Measurements from ENCODE around the gene WSB2.
A peak's percentile ranks its signal among the peaks of the same experiment; 100 is the strongest.
"Not testable (repeated sequence)": the region's sequence is repeated elsewhere in the genome, so short reads cannot be mapped to it uniquely, and the experiment has no call there.

The WSB2 gene

DNA sequence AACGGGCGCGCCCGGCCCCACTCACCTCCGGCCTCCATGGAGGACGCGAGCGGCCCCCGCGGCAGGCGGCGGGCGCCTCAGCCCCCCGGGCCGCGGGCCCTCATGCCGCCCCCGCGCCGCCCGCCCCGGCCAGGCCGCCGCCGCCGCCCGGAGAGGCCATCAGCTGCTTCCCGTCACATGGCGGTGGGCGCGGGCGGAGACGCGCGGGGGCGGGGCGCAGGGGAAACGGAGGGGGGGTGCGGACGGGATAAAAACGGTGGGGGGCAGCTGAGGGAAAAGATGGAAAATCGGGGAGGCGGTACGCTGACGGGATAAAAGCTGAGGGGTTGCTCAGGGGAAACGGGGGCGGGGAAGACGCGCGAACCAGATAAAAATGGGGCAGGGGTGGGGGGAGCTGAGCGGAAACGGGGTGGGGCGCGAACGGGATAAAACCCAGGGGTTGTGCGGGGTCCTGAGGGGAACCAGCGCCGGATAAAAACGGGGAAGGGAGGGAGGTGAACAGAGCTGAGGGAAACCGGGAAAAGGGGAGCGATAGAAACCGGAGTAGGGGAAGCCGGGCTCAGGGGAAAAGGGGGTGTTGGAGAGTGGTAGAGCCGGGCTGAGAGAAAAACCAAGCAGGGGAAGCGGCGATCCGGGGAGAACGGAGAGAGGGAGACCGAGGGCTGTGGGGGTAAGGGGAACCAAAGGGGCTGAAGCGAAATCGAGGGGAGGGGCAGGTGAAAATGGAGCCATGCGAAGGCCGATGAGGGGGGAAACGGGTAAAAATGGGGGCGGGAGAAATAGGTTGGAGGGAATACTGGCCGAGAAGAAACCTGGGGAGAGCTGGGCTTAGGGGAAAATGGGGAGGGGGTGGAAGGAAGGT lies at the start of gene WSB2:
Gene WSB2, minus strand, starts transcription at position 169 of the 862 bp plus-strand sequence. Its CDS starts 131 bp downstream, at position 38.
- peak in 1 of 2 experiments; percentile 16 for DNase-seq

DNA sequence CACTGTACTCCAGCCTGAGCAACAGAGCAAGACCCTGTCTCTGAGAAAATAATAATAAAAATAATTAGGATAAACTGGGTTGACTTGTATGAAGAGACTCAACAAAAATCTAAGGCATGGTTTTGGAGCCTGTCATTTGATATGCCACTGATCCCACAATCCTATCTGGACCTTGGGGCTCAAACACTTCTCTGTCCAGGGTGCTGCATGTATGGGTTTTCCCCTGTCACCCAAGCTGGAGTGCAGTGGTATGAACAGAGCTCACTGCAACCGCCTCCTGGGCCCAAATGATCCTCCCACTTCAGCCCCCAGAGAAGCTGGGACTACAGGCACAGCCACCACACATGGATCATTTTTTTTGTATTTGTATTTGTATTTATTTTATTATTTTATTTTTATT lies 48.1 kb upstream of the WSB2 start:
- DNase-seq = no peak

DNA sequence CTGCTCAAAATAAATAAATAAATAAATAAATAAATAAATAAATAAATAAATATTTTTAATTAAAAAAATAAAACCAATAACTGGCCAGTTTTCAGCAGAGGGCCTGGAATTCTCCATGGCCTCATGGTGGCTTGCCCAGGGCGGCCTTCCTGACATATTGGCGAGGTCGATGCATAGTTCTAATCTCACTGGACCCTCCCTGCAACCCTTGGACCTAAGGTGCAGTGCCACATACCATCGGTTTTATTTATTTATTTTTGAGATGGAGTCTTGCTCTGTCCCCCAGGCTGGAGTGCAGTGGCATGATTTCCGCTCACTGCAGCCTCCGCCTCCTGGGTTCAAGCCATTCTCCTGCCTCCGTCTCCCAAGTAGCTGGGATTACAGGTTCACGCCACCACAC lies 46.7 kb upstream of the WSB2 start:
- no peak for DNase-seq

DNA sequence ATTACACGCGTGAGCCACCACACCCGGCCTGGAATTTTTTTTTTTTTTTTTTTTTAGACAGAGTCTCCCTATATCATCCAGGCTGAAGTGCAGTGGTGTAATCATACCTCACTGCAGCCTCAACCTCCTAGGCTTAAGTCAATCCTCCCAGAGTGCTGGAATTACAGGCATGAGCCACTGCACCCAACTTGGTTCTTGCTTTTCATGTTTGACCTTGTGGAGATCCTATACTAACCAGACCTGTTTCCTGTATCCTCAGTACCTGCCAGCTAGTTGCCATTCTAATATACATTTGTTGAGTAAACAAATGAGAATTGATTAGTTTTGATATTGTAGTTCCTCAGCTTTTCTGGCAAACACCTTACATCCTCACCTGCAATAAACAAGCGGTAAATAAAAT lies 46.0 kb upstream of the WSB2 start:
- no peak for DNase-seq

DNA sequence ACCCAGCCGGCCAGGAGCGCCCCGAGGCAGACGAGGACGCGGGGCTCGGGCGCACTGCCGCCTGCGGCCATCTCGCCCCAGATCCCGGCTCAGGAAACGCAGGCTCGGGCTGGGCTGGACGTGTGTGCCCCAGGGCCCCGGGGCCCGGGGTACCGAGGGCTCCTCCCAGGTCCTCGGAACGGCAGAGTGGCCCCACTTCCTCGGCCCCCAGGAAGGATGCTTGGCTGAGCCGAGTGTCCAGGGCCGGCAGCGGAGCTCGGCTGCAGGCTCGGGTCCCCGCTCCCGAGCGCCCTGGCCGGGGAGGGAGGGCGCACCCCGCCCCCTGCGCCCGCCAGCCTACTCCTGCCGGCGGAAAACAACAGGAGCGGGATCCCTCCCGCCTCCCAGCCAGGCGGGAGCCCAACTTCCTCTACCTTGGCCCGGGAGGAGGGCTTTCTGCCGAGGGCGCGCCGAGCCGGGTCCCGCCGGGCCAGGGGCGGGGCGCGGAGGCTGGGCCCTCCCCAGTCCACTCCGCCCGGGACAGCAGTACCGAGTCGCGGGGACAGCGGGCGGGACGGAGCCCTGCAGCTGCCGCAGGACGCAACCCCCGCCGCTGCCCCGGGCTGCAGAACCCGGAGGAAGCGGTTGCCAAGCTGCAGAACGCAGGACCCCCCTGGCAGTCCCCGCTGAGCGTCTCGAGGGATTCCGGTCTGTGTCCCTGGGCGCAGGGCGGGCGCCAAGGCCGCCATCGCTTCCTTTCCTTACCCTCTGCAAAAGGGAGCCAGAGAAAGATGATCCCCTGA lies 42.8 kb upstream of the WSB2 start, which contains the start of gene VSIG10:
Gene VSIG10, minus strand, starts transcription at position 411 of the 782 bp plus-strand sequence. Its CDS starts 340 bp downstream, at position 71.
- DNase-seq = peak in 1 of 2 experiments; percentile 54

DNA sequence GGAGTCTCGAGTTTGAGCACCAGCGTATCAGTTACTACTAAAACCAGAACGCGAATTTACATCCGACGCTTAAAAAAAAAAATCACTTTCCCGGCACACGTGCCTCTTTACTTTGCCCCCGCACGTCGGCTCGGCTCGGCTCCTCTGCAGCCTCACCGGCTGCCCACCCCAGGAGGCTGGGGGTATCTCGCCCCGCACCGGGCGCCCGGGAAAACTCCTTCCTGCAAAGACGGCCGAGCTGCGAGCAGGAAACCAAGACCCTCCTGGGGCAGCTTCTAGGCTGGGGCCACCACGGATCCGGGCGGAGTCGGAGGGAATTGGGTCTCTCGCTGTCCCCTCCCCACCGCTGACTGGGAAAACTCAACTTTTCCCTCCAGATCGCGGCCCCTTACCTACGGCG lies 42.2 kb upstream of the WSB2 start:
- DNase-seq = no peak

DNA sequence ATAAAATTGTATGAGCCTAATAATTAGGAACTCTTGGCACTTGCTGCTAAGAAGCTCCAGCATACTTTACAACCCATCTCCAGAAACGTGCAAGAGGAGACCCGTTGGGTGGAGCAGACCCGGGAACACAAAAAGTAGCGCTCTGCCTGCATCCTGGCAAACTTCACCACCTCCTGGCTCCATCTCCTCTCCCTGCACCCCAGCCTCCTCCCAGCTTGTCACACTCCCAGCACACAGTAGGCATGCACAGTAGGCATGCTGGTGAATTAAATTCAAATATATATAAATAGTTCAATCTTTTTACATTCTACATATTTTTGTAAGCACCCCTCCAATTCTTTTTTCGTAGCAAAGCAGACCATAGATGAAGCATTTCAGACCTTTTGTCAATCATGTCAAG lies 41.6 kb upstream of the WSB2 start:
- no peak for DNase-seq

DNA sequence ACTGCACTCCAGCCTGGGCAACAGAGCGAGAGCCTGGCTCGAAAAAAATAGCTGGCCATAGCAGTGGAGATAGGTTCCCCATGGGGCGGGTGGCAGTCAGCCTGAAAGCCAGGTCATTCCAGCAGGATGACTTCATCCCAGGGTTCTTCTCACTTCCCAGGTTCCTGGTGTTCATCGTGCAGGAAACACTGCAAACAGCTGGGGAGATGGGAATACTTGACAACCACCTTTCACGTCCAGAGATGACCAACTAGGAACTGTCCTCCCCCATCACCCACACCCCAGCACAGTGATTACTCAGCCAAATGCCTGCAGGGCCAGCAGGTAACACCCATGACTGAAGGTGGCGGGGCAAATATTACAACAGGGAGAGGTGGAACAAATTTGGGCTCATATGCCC lies 41.1 kb upstream of the WSB2 start:
- no peak for DNase-seq

DNA sequence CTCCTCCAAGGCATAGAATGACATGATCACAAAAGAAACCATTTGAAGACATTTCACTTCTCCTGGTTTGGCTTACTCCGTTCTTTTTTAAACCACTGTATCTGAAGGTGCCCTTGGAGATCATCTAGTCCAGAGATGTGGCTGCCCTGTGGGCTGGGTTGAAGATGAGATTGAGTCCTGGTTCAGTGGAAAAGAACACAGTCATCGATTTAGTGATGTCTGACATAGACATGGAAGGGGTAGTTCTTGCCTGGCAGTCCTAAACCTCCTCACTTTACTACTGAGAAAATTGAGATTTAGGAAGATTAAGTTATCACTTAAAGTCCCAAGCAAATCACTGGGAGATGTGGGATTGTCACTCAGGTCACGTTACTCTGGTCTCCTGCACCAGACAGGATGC lies 40.1 kb upstream of the WSB2 start:
- DNase-seq = no peak

DNA sequence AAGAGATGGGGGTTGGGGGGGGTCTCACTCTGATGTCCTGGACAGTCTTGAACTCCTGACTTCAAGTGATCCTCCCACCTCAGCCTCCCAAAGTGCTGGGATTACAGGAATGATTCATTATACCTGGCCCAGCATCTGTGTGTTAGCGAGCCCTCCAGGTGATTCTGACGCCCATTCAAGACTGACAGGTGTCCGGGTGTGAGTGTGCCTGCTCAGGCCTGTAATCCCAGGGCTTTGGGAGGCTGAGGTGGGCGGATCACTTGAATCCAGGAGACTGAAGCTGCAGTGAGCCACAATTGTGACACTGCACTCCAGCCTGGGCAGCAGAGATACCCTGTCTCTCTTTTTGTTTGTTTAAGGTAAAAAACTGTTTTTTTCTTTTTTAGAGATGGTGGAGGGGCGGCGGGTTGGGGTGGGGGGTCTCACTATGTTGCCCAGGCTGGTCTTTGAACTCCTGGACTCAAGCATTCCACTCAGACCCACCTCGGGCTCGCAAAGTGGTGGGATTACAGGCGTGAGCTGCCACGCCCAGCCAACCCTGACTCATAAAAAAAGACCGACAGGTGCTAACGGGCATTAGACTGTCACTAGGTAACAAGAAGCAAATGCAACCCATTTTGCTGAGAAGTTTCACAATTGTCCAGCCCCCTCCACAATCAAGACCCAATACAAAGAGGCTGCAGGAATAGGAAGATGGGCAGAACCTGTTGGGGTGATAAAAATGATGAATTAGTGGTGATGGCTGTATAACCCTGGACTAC lies 38.1 kb upstream of the WSB2 start:
- no peak for DNase-seq

DNA sequence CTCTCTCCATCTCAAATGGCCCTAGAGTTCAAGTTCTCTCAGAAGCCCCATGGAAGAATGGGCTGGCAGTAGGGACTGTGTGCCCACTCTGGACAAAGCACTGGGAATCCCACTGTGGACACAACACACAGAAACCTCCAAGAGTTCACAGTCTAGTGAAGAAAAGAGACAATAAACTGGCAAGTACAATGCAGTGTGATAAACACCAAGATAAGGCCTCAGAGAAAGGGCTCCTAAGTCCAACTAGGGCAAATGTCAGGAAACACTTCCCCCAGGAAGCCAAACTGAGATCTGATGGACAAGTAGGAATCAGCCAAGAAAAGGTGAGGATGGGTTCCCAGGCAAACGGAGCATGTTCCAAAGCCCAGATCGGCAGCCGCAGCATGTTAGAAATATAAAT lies 37.4 kb upstream of the WSB2 start:
- no peak for DNase-seq

DNA sequence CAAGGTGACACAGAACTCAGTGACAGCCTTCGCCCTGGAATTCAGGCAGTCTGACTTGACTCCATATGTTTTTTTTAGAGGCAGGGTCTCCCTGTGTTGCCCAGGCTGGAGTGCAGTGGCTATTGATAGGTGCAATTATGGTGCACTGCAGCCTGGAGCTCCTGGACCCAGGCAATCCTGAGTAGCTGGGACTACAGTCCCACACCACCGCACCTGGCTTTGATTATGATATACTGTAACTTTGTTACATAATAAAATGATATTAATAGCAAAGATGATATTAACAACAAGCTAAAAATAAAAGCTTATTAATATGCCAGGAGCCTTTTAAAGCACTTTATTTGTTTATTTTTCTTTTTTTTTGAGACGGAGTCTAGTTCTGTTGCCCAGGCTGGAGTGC lies 33.1 kb upstream of the WSB2 start:
- DNase-seq = no peak

DNA sequence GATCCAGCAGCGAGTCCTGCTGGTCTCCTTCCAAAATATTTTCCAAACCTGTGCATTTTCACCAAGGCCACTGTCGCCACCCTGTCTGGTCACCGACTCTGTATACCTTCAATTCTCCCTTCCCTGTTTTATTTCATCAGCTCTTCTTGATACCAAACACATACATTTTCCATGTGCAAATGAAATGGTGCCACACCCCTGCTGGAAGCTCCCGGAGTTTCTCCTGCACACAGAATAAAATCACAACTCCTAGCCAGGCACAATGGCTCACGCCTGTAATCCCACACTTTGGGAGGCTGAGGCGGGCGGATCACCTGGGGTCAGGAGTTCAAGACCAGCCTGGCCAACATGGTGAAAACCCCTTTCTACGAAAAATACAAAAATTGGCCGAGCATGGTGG lies 28.8 kb upstream of the WSB2 start:
- DNase-seq = no peak

DNA sequence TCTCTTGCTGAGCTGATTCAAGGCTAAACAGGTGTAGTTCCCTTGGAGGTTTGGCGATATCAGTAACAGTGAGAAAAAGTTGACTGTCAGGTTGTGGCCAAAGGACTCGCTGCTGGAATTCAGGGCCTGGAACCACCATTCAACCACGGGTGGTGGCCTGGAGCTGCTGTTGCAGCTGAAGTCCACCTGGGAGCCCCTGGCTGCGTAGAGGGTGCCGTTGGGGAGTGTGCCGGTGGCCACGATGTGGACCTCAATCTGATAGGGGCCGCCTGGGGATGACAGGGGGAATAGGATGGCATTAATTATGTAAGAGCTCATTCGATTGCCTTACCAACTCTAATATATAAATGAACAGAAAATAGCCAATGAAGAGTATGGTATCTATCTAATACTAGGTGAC lies 21.2 kb upstream of the WSB2 start:
- no peak for DNase-seq

DNA sequence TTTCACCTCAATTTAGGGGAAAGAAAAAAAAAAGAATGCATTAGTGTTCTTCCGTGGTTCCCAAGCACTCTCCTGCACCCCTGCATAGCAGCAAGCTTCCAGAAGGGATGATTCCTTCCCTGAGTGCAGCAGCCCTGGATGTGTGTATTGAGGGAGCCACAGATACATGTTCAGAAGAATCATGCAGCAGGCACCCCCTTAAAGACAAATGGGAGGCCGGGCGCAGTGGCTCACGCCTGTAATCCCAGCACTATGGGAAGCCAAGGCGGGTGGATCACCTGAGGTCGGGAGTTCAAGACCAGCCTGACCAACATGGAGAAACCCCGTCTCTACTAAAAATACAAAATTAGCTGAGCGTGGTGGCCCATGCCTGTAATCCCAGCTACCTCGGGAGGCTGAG lies 20.5 kb upstream of the WSB2 start:
- DNase-seq = not testable (repeated sequence)

DNA sequence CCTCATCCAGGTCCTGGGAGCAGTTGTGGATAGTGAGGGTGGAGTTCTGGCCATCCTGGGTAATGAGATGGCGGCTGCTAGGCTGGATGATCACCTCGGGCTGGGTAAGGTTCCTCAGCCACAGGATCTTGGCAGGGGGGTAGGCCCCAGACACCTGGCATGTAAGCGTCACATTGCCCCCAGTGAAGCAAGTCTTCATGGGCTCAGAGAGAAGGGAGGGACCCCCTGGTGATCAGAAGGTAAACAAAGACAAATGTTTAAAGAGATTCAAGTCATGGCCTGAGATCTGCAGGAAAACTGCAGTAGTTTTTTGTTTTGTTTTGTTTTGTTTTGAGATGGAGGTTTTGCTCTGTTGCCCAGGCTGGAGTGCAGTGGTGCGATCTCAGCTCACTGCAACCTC lies 12.8 kb upstream of the WSB2 start:
- DNase-seq = no peak

DNA sequence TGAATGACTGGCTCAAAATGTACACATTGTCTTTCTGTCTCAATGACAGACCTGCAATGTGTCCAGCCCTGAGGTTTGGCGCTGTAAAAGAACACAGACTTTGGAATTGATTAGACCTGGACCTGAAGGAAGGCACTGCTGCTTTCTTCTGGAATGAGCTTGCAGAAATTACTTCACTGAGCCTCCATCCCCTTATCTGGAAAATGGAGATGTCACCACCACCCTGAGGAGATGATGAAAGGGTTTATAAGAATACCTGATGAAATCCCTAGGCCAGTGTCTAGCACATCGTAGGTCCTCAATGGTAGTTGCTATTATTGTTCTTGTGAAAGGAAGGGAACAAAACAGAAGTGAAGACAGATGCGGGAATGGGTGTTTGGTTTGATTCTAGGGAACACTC lies 9.7 kb upstream of the WSB2 start:
- no peak for DNase-seq

DNA sequence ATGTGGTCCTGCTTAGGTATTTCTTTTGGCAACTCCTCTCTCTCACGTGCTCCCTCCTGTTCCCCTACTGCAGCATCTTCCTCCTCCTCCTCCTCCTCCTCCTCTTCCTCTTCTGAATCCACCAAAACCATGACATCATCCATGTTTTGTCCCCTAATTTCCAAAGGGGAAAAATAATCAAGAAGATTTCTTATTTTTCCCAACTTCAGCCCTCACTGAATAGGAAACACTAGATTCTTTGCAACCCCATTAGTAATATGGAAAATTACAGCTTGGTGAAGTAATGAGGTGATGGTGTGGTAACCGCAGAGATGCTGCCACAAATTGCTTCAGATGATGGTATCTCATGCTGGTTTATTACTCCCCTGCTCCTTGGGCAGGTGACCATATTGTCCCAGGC lies 7.5 kb upstream of the WSB2 start:
- DNase-seq = no peak

DNA sequence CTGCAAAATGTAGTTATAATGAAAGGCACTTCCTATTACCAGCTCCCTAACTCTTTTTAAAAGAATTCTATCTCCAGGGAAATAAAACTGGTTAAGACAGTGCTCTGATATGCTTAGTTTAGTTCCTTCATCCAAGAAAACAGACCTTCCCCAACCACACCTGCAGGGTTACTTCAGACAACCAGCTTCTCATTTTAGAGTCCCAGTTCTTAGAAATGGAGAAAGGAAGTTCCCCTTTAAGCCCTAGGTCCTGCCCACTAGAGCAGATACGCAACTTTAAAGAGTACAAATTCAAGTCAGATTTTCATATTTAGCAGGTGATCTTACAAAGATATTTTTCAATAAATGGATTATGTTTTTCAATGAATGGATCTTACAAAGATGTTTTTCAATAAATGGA lies 4.4 kb upstream of the WSB2 start:
- no peak for DNase-seq

DNA sequence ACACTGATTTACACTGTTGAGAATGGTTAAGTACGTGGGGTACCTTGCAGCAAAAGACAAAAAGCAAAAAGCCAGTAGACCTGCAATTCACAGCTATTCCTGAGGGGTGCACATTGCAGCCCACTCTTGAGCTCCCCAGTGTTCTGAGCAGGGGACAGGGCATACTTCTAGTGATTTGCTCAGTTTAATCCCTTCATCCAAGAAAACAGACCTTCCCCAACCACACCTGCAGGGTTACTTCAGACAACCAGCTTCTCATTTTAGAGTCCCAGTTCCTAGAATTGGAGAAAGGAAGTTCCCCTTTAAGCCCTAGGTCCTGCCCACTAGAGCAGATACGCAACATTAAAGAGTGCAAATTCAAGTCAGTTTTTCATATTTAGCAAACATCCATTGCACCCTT lies 3.6 kb upstream of the WSB2 start:
- no peak for DNase-seq

DNA sequence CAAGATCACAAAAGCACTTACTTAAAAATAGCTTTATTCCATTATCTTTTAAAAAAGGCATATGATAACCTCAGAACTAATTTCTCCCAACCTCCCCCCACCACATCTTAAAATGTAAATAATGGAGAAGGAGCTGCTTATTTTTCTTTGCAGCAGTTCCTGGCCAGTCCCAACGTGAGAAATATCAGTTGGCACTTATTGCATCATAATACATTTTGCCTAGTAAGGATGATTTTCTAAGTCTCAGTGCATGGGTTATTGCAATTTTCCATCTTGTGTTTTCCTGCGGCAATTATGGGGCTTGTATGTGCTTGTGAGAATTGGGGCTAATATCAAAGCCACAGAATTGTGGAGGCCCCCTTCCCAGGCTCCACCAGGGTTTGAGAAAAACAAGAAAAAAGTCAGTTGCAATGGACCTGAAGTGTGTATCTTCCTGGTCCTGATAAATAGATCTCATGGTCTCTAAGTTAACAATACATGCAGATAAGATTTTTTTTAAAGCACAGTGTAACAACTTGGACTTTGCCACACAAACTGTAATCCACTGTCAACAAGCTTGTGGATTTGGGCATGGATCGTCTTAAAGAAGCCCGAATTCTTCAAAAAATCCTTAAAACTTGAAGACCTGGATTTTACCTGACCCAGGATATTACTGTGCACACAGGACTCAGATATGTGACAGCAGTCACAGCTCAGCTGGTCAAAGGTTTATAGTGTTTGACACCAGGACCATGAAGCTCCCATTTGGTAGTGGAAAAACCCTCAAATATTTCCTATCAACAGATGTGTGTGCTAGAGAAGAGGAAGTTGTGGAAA lies 2.8 kb upstream of the WSB2 start:
- no peak for DNase-seq
